Parathyroid adenoma (tissue), 2 donors: ENCODE data around the gene IQCC.

Experiments used
- H2AFZ ChIP-seq: fragments of 300-600 bp; sonication (generic); one replicate; pipeline ENCODE4 v1.7.0; 2017; ENCODE audit warnings: antibody characterized with exemption, mild to moderate bottlenecking
- H3K27ac ChIP-seq: fragments of 300-600 bp; sonication (generic); one replicate; pipeline ENCODE4 v1.7.0; 2017
- H3K27me3 ChIP-seq: fragments of 300-600 bp; sonication (generic); one replicate; pipeline ENCODE4 v1.7.0; 2017; ENCODE audit warnings: low read length; ENCODE audit not compliant: control insufficient read depth, insufficient read depth
- H3K36me3 ChIP-seq: fragments of 300-600 bp; sonication (generic); one replicate; pipeline ENCODE4 v1.7.0; 2017; ENCODE audit warnings: low read length; ENCODE audit not compliant: control insufficient read depth, insufficient read depth
- H3K4me1 ChIP-seq: fragments of 300-600 bp; sonication (generic); one replicate; pipeline ENCODE4 v1.7.0; 2017; ENCODE audit warnings: control low read depth
- H3K4me2 ChIP-seq: fragments of 300-600 bp; sonication (generic); one replicate; pipeline ENCODE4 v1.7.0; 2017; ENCODE audit warnings: low read length
- H3K4me3 ChIP-seq: fragments of 300-600 bp; sonication (generic); one replicate; pipeline ENCODE4 v1.7.0; 2017; ENCODE audit warnings: low read depth, low read length
- H3K79me2 ChIP-seq: fragments of 300-600 bp; sonication (generic); one replicate; pipeline ENCODE4 v1.7.0; 2017; ENCODE audit warnings: control low read depth
- H3K9ac ChIP-seq: fragments of 300-600 bp; sonication (generic); one replicate; pipeline ENCODE4 v1.7.0; 2017; ENCODE audit warnings: mild to moderate bottlenecking
- H3K9me3 ChIP-seq: fragments of 300-600 bp; sonication (generic); one replicate; pipeline ENCODE4 v1.7.0; 2017; ENCODE audit warnings: low read length; ENCODE audit not compliant: control insufficient read depth
- CTCF ChIP-seq: fragments of 300-600 bp; sonication (generic); IDR thresholded peaks from one replicate; pipeline ENCODE4 v1.7.0; 2017; ENCODE audit warnings: antibody characterized with exemption, mild to moderate bottlenecking
- donor health status: primary hyperparathyroidism.

Gene IQCC

GRCh38 chr1:32246888-32247273 lies 41.4 kb downstream of the IQCC start, which contains the start of gene FAM167B:
TSS of gene FAM167B (plus strand) at chr1:32247222. CDS start at chr1:32247422, 200 bp downstream.
- H3K4me3 ChIP-seq = peak within 1 kb of the TSS; percentile 5
- no peak within 1 kb of the TSS for H3K9ac ChIP-seq
- no peak within 1 kb of the TSS for H3K4me2 ChIP-seq
- H3K4me1 ChIP-seq = peaks cover 2% of the 10 kb centered on the region
- H3K79me2 ChIP-seq = no peaks in the 10 kb centered on the region
- H3K9me3 ChIP-seq = no peaks in the 10 kb centered on the region
- H3K27me3 ChIP-seq = no peaks in the 10 kb centered on the region
- peak within 1 kb of the TSS; percentile 60 for H3K27ac ChIP-seq
- H3K36me3 ChIP-seq = no peaks in the 10 kb centered on the region
- peak within 1 kb of the TSS; percentile 64 for H2AFZ ChIP-seq
- no peak for TF ChIP-seq CTCF

GRCh38 chr1:32247452-32247851 lies 42.0 kb downstream of the IQCC start:
- H3K4me3 ChIP-seq = peak overlapping the region; percentile 5
- H3K36me3 ChIP-seq = no peaks in the 10 kb centered on the region
- no peak overlapping the region for H3K9ac ChIP-seq
- no peaks in the 10 kb centered on the region for H3K9me3 ChIP-seq
- H3K4me1 ChIP-seq = peaks cover 2% of the 10 kb centered on the region
- H3K27ac ChIP-seq = peak overlapping the region; percentile 60
- H3K4me2 ChIP-seq = no peak overlapping the region
- H3K79me2 ChIP-seq = no peaks in the 10 kb centered on the region
- no peaks in the 10 kb centered on the region for H3K27me3 ChIP-seq
- no peak for TF ChIP-seq CTCF
- no peak overlapping the region for H2AFZ ChIP-seq

- no peaks in the 10 kb centered on the region for H3K79me2 ChIP-seq
- H3K4me2 ChIP-seq = peak overlapping the region; percentile 38
- H3K9me3 ChIP-seq = no peaks in the 10 kb centered on the region
- peak; percentile 70 for TF ChIP-seq CTCF
- no peak overlapping the region for H3K9ac ChIP-seq
- H2AFZ ChIP-seq = peak overlapping the region; percentile 64
- H3K36me3 ChIP-seq = no peaks in the 10 kb centered on the region
- H3K4me1 ChIP-seq = peaks cover 2% of the 10 kb centered on the region
- no peaks in the 10 kb centered on the region for H3K27me3 ChIP-seq
- peak overlapping the region; percentile 5 for H3K4me3 ChIP-seq
- H3K27ac ChIP-seq = peak overlapping the region; percentile 60
Measured at GRCh38 chr1:32247983-32248889, 42.8 kb downstream of the IQCC start.

GRCh38 chr1:32249831-32250525 lies 44.5 kb downstream of the IQCC start:
- no peak for TF ChIP-seq CTCF
- no peak overlapping the region for H3K4me3 ChIP-seq

More at GRCh38 chr1:32249831-32250525, 44.5 kb downstream of the IQCC start:
- no peaks in the 10 kb centered on the region for H3K27me3 ChIP-seq
- H3K27ac ChIP-seq = peak overlapping the region; percentile 62
- H3K79me2 ChIP-seq = no peaks in the 10 kb centered on the region
- H3K4me2 ChIP-seq = no peak overlapping the region
- H3K36me3 ChIP-seq = no peaks in the 10 kb centered on the region
- H2AFZ ChIP-seq = no peak overlapping the region
- no peak overlapping the region for H3K9ac ChIP-seq
- peaks cover 2% of the 10 kb centered on the region for H3K4me1 ChIP-seq
- no peaks in the 10 kb centered on the region for H3K9me3 ChIP-seq
